ENCODE data around the gene PTPN23. TPM values are rescaled to one million over a fixed set of nuclear protein-coding genes. Genes with fewer than 3 reads are reported as not detected.

Gene PTPN23
- total and polyA plus RNA-seq, 9 of the 15 experiments (the other 6 are each of a cell fraction or from before 2014, with no cell fraction given) = 0.41 to 58.7 (median 7.2) TPM

GRCh38 chr3:47381317-47382157 lies 716 bp downstream of the PTPN23 start (continued):
- no peak for TF ChIP-seq CHD7 (IDR thresholded peaks at IDR 0.05; ENCODE audit: low read depth, low read length)
- TF ChIP-seq, protein P1, sequence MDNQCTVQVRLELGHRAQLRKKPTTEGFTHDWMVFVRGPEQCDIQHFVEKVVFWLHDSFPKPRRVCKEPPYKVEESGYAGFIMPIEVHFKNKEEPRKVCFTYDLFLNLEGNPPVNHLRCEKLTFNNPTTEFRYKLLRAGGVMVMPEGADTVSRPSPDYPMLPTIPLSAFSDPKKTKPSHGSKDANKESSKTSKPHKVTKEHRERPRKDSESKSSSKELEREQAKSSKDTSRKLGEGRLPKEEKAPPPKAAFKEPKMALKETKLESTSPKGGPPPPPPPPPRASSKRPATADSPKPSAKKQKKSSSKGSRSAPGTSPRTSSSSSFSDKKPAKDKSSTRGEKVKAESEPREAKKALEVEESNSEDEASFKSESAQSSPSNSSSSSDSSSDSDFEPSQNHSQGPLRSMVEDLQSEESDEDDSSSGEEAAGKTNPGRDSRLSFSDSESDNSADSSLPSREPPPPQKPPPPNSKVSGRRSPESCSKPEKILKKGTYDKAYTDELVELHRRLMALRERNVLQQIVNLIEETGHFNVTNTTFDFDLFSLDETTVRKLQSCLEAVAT (IDR thresholded peaks at IDR 0.05) = 0 out of 4 replicates have a peak, but pooled peaks of 1 of the 2 experiments have one; percentile 49
- TF ChIP-seq TSC22D4 (tag; IDR thresholded peaks at IDR 0.05) = no peak
- TF ChIP-seq CREM (IDR thresholded peaks at IDR 0.05; ENCODE audit: low read depth) = peak; percentile 56; the same call in 1 of the 2 replicates
- peak; percentile 81; the same call in 1 of the 2 replicates for TF ChIP-seq ZNF830 (CRISPR knock-in tag; IDR thresholded peaks at IDR 0.05)
- 0 out of 2 replicates have a peak, but pooled peaks have one; percentile 35 for TF ChIP-seq JUND (IDR thresholded peaks at IDR 0.05; ENCODE audit: borderline replicate concordance, low read depth, low read length)
- TF ChIP-seq JUND (tag; IDR thresholded peaks at IDR 0.05; ENCODE audit: borderline replicate concordance, low read depth, low read length) = no peak; the same call in 2 of the 3 replicates
- peak in 1 of 2 experiments; percentile 39; a peak in 1 of 4 replicates for TF ChIP-seq UBTF (IDR thresholded peaks at IDR 0.05; ENCODE audit: borderline replicate concordance in 1 of 2, low read depth in 2 of 2, low read length in 2 of 2)
- TF ChIP-seq EGR1 (conservative IDR thresholded peaks at IDR 0.05) = peak; percentile 45; the same call in 1 of the 2 replicates
- no peak for TF ChIP-seq HDAC3 (IDR thresholded peaks at IDR 0.05; ENCODE audit: borderline replicate concordance, partially characterized antibody)
